Medulla oblongata (tissue), 1 donor: Measurements from ENCODE around the gene PPP3R2.
"Not testable (repeated sequence)": the region's sequence is repeated elsewhere in the genome, so short reads cannot be mapped to it uniquely, and the experiment has no call there.

Source experiments
- DNase-seq: peaks from one replicate; pipeline ENCODE4 v3.0.0-alpha.2; 2015; ENCODE audit errors: extremely low spot score

PPP3R2 gene

GRCh38 chr9:101594796-101595195 lies at the start of gene PPP3R2:
PPP3R2 (minus strand) TSS chr9:101594969; CDS start chr9:101594921, 48 bp downstream.
- no peak for DNase-seq

GRCh38 chr9:101639785-101640665 lies 45.3 kb upstream of the PPP3R2 start:
- DNase-seq, result no peak

GRCh38 chr9:101639311-101639710 lies 44.5 kb upstream of the PPP3R2 start:
- no peak for DNase-seq

GRCh38 chr9:101636247-101636646 lies 41.5 kb upstream of the PPP3R2 start:
- peak; percentile 16 for DNase-seq

- DNase-seq, result no peak
Measured at GRCh38 chr9:101635473-101635872, 40.7 kb upstream of the PPP3R2 start.

- no peak for DNase-seq
Measured at GRCh38 chr9:101634741-101635409, 40.1 kb upstream of the PPP3R2 start.

GRCh38 chr9:101632611-101633010 lies 37.8 kb upstream of the PPP3R2 start:
- DNase-seq, result no peak

GRCh38 chr9:101631892-101632291 lies 37.1 kb upstream of the PPP3R2 start:
- no peak for DNase-seq

GRCh38 chr9:101629636-101630035 lies 34.9 kb upstream of the PPP3R2 start:
- DNase-seq, result no peak

- no peak for DNase-seq
Measured at GRCh38 chr9:101628173-101628572, 33.4 kb upstream of the PPP3R2 start.

GRCh38 chr9:101626295-101626694 lies 31.5 kb upstream of the PPP3R2 start:
- no peak for DNase-seq

GRCh38 chr9:101625876-101626275 lies 31.1 kb upstream of the PPP3R2 start:
- DNase-seq, result no peak

GRCh38 chr9:101620452-101620851 lies 25.7 kb upstream of the PPP3R2 start:
- DNase-seq, result no peak

GRCh38 chr9:101618698-101619097 lies 23.9 kb upstream of the PPP3R2 start:
- no peak for DNase-seq

GRCh38 chr9:101605547-101605946 lies 10.8 kb upstream of the PPP3R2 start:
- DNase-seq, result no peak

- no peak for DNase-seq
Measured at GRCh38 chr9:101604296-101604695, 9.5 kb upstream of the PPP3R2 start.

- DNase-seq, result peak; percentile 80
Measured at GRCh38 chr9:101601904-101602765, 7.4 kb upstream of the PPP3R2 start.

GRCh38 chr9:101593345-101593744 lies 1.4 kb downstream of the PPP3R2 start:
- DNase-seq, result no peak

- DNase-seq, result no peak
Measured at GRCh38 chr9:101592788-101593187, 2.0 kb downstream of the PPP3R2 start.

- DNase-seq, result no peak
Measured at GRCh38 chr9:101591787-101592446, 2.9 kb downstream of the PPP3R2 start.

- no peak for DNase-seq
Measured at GRCh38 chr9:101590901-101591300, 3.9 kb downstream of the PPP3R2 start.

- DNase-seq, result not testable (repeated sequence)
Measured at GRCh38 chr9:101590074-101590473, 4.7 kb downstream of the PPP3R2 start.
